Measurements from ENCODE around the gene MTMR11.
"Not testable (repeated sequence)": the region's sequence is repeated elsewhere in the genome, so short reads cannot be mapped to it uniquely, and the experiment has no call there.

The MTMR11 gene

DNA sequence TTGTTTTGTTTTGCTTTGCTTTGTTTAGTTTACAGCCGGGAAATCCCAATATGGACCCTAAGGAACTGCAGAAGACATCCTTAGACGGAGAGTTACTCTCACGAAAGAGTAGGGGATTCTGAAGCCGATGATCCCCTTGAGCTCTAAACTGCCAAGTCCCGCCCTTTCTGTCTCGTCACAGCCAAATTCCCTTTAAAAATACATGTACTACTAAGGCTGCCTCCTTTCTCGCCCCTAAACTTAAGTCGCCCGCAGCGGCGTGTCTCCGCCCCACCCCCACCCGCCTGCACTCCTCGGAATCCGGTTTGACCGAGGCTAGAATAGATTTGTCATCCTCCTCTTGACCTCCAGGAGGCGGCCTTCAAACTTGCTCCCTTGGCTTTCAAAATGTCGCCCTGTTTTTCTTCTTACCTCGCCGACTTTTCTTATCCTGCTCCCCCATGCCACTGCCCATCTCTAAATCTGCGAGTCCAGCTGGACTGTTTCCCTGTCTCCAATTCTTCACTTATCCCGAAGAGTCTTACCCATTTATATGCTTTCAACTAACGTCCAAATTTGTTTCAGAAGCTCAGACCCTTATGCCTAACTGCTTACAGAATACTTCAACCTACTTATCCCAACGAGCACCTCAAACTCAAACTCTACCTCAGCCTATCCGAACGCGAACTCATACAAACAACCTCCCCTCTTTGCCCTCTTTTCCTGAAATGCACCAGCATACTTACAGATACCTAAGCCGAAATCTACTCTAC lies 48.3 kb downstream of the MTMR11 start:
- H3K27me3 Mint-ChIP-seq = no peaks in the 10 kb centered on the region
- no peaks in the 10 kb centered on the region for H3K9me3 Mint-ChIP-seq
- peaks cover 6% of the 10 kb centered on the region for H3K4me1 Mint-ChIP-seq
- H3K27ac Mint-ChIP-seq = no peak overlapping the region
- DNase-seq (peak; percentile 84 to 90), ATAC-seq (peak; percentile 49)
- H3K4me3 Mint-ChIP-seq = no peak overlapping the region

DNA sequence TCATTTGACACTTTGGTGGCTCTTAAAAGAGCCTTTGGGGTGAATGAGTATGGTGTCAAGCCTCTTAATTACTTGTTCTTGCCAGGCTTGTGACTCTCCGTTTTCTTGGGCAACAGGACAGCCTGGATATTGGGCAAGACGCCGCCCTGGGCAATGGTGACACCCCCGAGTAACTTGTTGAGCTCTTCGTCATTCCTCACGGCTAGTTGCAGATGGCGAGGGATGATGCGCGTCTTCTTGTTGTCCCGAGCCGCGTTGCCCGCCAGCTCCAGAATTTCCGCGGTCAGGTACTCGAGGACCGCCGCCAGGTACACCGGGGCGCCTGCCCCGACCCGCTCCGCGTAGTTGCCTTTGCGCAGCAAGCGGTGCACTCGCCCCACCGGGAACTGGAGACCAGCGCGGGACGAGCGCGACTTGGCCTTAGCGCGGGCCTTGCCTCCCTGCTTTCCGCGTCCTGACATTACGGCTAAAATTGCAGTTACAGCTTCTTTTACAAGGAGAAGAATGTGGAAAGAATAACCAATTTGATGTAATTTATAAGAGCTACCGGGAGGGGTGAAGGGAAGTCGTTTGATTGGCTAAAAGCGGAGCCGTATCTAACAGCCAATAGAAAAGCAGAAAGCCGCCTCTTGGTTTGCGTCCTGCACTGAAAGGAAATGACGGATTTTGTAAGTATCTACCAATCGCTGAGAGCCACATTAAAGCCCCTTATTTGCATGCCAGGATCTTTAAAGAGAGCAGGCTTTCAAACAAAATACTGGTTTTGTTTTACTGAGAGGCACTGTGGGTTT lies 49.0 kb downstream of the MTMR11 start:
- ATAC-seq = peak; percentile 61
- DNase-seq = peak; percentile 94 to 95
- Mint-ChIP-seq H3K27me3 (no peaks in the 10 kb centered on the region), H3K4me3 (no peak overlapping the region), H3K4me1 (peaks cover 6% of the 10 kb centered on the region), H3K27ac (no peak overlapping the region), H3K9me3 (no peaks in the 10 kb centered on the region)

DNA sequence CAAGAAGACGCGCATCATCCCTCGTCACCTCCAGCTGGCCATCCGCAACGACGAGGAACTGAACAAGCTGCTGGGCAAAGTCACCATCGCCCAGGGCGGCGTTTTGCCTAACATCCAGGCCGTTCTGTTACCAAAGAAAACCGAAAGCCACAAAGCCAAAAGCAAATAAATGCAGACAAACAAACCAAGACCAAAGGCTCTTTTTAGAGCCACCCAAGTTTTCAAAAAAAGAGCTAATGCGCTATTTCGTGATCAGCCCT lies 49.6 kb downstream of the MTMR11 start:
- not testable (repeated sequence) for H3K4me3 Mint-ChIP-seq, H3K27me3 Mint-ChIP-seq, ATAC-seq, H3K9me3 Mint-ChIP-seq, H3K27ac Mint-ChIP-seq, DNase-seq
- peaks cover 10% of the 10 kb centered on the region for H3K4me1 Mint-ChIP-seq

DNA sequence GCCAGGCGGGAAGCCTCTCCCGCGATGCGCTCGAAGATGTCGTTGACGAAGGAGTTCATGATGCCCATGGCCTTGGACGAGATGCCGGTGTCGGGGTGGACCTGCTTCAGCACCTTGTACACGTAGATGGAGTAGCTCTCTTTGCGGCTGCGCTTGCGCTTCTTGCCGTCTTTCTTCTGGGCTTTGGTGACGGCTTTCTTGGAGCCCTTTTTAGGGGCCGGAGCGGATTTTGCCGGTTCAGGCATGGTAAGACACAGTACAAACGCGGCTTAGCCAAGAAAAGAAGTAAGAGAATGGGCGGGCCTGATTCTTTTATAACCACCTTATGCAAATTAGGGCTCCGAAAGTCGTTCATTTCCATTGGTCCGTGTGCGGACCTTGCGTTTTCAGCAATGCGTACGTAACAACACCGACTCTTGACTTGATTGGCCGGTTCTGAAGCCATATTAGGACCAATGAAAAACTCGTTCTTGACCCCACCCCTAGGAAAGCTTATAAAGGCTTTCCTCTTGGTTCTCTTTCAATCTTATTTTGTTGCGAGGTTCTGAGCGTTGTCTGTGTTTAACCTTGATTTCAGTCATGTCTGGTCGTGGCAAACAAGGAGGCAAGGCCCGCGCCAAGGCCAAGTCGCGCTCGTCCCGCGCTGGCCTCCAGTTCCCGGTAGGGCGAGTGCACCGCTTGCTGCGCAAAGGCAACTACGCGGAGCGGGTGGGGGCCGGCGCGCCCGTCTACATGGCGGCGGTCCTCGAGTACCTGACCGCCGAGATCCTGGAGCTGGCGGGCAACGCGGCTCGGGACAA lies 50.1 kb downstream of the MTMR11 start:
- Mint-ChIP-seq H3K27me3 (no peaks in the 10 kb centered on the region), H3K9me3 (no peaks in the 10 kb centered on the region), H3K4me3 (no peak overlapping the region), H3K4me1 (peaks cover 13% of the 10 kb centered on the region), H3K27ac (no peak overlapping the region)
- peak; percentile 59 for ATAC-seq
- peak; percentile 94 for DNase-seq

DNA sequence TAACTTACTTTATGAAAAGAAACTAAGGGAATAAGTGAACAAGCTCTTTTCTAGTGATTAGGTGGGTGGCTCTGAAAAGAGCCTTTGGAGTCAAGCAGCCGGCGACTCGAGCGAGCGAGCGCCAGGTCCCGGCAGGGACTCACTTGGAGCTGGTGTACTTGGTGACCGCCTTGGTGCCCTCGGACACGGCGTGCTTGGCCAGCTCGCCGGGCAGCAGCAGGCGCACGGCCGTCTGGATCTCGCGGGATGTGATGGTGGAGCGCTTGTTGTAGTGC lies 50.6 kb downstream of the MTMR11 start:
- not testable (repeated sequence) for H3K27ac Mint-ChIP-seq, H3K9me3 Mint-ChIP-seq, ATAC-seq, H3K4me3 Mint-ChIP-seq, DNase-seq, H3K27me3 Mint-ChIP-seq
- H3K4me1 Mint-ChIP-seq = peaks cover 13% of the 10 kb centered on the region

DNA sequence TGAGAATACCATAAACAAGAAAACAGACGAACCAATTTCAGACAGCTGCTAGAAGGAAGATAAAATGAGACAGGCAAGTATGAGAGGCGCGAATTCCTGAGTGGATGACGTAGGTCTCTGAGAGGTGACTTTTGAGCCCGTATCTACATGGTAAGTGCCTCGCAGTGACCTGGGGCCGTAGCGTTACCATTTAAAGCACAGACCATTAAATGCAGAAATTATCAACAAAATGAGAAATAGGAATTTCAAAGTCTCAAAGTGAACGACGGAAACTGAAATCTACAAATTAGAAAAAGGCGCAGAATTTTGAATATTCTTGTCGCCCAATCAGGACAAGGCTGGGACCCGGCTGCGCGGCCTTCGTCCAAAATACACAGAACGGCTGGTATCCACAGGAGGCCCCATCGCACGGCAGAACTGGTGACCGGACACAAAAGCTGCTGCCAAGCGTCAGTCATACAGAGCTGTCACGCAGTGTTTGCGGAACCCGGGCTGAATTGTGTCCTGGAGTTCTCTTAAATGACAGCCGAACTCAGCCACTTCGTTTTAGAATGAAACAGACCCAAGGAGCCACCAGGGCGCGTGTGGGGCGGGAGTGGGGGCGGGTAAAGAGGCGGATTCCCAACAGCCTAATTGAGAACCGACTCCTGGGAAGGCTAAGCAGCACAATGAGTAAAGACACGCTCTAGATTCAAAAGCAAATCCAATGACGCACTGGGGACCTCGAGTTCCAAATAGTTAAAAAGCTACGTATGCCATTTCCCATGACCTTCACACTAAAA lies 51.1 kb downstream of the MTMR11 start:
- H3K4me3 Mint-ChIP-seq = no peak overlapping the region
- H3K27ac Mint-ChIP-seq = no peak overlapping the region
- ATAC-seq (peak; percentile 38), DNase-seq (peak; percentile 89 to 93)
- no peaks in the 10 kb centered on the region for H3K9me3 Mint-ChIP-seq
- H3K27me3 Mint-ChIP-seq = no peaks in the 10 kb centered on the region
- peaks cover 13% of the 10 kb centered on the region for H3K4me1 Mint-ChIP-seq

DNA sequence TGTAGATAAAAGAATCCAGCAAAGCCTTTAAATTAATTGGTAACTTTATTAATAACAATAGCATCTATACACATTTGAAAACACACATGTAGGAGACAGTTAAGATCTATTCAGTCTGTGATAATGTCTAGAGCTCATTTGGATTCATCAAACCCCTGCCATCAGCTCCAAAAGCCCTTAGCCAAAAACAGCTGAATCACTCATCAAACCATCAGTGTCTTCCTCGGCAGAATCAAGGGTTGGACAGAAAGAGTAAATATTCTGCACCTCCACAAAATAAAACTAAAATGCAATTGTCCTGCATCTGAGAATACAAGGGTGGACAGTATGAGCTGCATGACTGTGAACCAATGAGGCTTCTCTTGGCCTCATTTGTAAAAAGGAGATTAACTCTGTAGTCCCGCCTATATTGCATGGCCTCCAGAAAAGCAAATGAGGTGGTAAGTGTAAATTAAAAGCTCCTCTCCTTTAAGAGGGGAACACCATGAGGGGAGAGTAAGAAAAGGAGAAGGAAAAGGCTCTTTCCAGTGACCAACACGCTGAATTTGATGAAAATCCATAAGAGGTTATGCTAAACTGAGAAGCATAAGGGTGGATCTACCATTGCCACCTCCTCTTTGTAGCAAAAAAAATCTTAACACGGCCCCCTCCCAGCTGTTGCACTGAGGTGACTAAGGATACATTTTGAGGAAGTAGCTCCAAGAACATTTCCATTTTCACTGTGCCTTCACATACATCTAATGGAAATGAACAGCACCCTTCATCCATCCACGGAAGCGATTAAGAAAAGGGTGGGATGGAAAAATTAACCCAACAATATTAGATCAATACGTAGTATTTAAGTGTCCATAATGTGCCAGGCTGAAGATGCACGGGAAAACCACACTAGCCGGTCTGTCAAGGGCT lies 52.0 kb downstream of the MTMR11 start:
- Mint-ChIP-seq H3K9me3 (no peaks in the 10 kb centered on the region), H3K27ac (no peak overlapping the region), H3K4me1 (peaks cover 13% of the 10 kb centered on the region), H3K27me3 (no peaks in the 10 kb centered on the region), H3K4me3 (no peak overlapping the region)
- DNase-seq (peak; percentile 36 to 51), ATAC-seq (no peak)

DNA sequence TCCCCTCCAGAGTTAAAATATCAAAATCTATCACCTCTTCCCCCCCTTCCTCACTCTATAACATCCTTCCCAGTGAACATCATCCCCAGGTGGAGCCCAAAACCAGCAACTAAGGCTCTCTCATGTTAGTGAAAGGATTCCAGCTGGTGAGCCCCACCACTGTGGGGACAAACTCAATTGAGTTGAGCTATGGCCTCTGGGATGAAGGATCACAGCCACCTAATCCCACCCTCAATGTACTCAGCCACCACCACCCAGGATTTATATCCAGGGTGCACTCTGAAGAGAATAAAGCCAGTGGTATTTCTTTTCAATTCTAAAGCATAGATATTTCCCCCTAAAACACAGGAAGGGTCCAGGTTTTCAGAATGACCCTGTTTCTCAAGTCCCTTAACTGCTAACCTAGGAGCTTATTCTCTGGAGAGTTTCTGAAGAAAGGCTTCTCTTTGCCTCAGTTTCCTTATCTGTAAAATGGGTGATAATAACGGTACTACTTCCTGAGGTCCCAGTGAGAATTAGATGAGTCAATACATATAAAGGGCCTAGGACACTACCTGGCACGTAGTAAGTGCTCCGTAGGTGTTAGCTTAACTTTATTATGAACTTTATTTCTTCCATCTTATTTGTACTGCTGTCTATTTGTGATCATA lies 53.0 kb downstream of the MTMR11 start:
- no peak overlapping the region for H3K4me3 Mint-ChIP-seq
- ATAC-seq = no peak
- DNase-seq = no peak
- no peaks in the 10 kb centered on the region for H3K9me3 Mint-ChIP-seq
- peaks cover 18% of the 10 kb centered on the region for H3K4me1 Mint-ChIP-seq
- peak overlapping the region in 1 of 2 donors; percentile 8 for H3K27ac Mint-ChIP-seq
- H3K27me3 Mint-ChIP-seq = no peaks in the 10 kb centered on the region

DNA sequence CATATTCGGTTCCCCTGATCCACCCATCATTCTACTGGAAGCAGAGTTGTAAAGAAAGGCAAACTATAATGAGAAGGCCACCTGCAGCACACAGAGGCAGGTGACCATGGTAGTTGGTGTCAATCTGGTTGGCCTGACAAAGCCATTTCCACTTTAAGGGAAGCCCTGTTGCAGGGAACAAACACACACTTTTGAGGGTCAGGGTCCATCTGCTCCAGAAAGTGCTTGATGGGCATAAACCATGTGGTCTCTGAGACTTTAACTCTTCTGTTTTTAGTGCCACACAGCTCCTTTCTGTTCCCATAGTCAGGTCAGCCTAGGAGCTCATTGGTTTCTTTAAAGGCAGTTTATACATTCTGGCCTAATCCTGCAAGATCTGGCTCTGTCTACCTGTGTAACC lies 54.8 kb downstream of the MTMR11 start:
- Mint-ChIP-seq H3K27ac (no peak overlapping the region), H3K4me1 (peaks cover 26% of the 10 kb centered on the region), H3K4me3 (no peak overlapping the region), H3K27me3 (no peaks in the 10 kb centered on the region), H3K9me3 (no peaks in the 10 kb centered on the region)
- DNase-seq (no peak), ATAC-seq (no peak)

DNA sequence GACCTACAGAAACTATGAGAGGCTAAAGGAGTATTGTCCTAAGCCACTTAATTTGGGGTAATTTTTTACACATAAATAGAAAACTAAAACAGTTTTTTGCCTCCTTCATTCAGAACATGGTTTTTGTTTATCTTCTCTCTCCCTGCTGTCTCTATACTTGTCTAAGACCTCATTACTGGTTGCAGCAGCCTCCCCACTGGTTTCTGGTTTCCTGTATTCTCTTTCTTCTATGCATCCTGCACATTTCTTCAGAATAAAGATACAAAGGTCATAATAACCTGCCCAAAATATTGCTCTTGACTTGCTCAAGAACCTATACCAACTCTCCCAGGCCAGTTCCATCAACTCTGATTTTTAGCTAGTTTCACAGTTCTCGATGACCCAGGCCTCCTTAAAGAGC lies 57.1 kb downstream of the MTMR11 start:
- peak overlapping the region; percentile 2 to 40 for H3K4me3 Mint-ChIP-seq

More for the DNA sequence above, 57.1 kb downstream of the MTMR11 start:
- ATAC-seq (no peak), DNase-seq (no peak)
- peak overlapping the region in 1 of 2 donors; percentile 77 for H3K27ac Mint-ChIP-seq
- H3K4me1 Mint-ChIP-seq = peaks cover 26% of the 10 kb centered on the region
- H3K9me3 Mint-ChIP-seq = no peaks in the 10 kb centered on the region
- no peaks in the 10 kb centered on the region for H3K27me3 Mint-ChIP-seq

Data from stimulated activated naive CD8-positive, alpha-beta T cell treated with anti-CD3 and anti-CD28 coated beads, Interleukin-15, amount 100 ng/mL, for 72 hours (primary cell).